ENCODE results near the gene ARRDC5.

DNA sequence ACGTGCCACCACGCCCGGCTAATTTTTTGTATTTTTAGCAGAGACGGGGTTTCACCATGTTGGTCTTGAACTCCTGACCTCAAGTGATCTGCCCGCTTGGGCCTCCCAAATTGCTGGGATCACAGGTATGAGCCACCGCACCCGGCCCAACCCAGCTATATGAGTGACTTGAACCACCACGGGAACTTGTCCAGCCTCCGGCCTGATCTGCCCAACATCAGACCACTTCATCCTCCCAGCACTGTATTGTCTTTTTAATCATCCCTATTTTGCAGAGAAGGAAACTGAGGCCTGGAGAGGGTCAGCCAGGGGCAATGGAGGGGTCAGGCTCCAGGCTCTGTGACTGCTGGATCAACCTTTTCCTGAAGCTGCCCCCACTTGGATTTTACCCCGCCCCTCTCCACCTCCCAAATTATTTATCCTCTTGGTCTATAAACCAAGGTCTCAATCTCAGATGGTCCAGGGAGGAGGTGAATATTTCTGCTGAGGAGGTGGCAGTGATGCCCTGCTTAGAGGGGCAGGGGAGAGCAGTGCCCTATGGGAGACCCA lies 34.3 kb downstream of the ARRDC5 start:
- TF ChIP-seq, protein P1, sequence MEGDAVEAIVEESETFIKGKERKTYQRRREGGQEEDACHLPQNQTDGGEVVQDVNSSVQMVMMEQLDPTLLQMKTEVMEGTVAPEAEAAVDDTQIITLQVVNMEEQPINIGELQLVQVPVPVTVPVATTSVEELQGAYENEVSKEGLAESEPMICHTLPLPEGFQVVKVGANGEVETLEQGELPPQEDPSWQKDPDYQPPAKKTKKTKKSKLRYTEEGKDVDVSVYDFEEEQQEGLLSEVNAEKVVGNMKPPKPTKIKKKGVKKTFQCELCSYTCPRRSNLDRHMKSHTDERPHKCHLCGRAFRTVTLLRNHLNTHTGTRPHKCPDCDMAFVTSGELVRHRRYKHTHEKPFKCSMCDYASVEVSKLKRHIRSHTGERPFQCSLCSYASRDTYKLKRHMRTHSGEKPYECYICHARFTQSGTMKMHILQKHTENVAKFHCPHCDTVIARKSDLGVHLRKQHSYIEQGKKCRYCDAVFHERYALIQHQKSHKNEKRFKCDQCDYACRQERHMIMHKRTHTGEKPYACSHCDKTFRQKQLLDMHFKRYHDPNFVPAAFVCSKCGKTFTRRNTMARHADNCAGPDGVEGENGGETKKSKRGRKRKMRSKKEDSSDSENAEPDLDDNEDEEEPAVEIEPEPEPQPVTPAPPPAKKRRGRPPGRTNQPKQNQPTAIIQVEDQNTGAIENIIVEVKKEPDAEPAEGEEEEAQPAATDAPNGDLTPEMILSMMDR (conservative IDR thresholded peaks at IDR 0.05; ENCODE audit: low read length): no peak
- no peak for TF ChIP-seq EZH2phosphoT487 (IDR thresholded peaks at IDR 0.05; ENCODE audit: borderline replicate concordance)

Measured in Loucy (cell line).